ENCODE measurements around the gene ADH1B.
"Not testable (repeated sequence)": the region's sequence is repeated elsewhere in the genome, so short reads cannot be mapped to it uniquely, and the experiment has no call there.

DNA sequence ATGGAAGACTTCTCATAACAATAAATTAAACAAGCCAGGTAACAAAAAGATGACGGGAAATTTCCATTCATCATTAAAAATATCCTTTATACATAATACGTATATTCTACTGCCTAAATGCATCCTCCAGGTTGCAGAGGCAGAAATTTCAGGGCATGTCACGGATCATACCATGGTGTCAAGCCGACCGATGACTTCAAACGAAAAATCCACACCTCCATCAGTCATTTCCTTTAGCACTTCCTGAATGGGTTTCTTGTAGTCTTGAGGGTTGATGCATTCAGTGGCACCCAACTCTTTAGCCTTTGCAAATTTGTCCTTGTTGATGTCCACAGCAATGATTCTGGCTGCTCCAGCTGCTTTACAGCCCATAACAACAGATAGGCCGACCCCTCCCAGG, 21.4 kb upstream of the ADH1B start:
- TF ChIP-seq TAF1 (IDR thresholded peaks at IDR 0.05; ENCODE audit: borderline replicate concordance, low read depth, low read length); POLR2A (IDR thresholded peaks at IDR 0.05; ENCODE audit: low read depth, low read length); POLR2AphosphoS5 (IDR thresholded peaks at IDR 0.05; ENCODE audit: low read depth, low read length): not testable (repeated sequence)
